B cell (primary cell): ENCODE measurements around the gene FBXO10. TPM values are rescaled to one million over a fixed set of nuclear protein-coding genes. Genes with fewer than 3 reads are reported as not detected.

ENCODE experiments used
- ATAC-seq: fragments of 200-7000 bp; cut with Tn5 transposase; one replicate; pipeline ENCODE4 v1.10.0; 2021; ENCODE audit warnings: low read depth, mild to moderate bottlenecking, moderate number of reproducible peaks, moderate library complexity
- CTCF ChIA-PET: fragments of 350-600 bp; sonication (Branson Sonifier 250); formaldehyde crosslinking; loops from one replicate; lab custom pipeline; 2021; ENCODE audit warnings: antibody characterized with exemption, inconsistent platforms; lab: Charles Lee
- POLR2A ChIA-PET: fragments of 350-600 bp; sonication (Branson Sonifier 250); formaldehyde crosslinking; loops from one replicate; lab custom pipeline; 2021; ENCODE audit warnings: antibody characterized with exemption; lab: Charles Lee
- DNase-seq: peaks from one replicate; pipeline ENCODE4 v3.0.0; 2013
- H2AFZ ChIP-seq: 2 replicates; pipeline ENCODE4 v1.6.1; 2012; ENCODE audit warnings: mild to moderate bottlenecking, low read depth, low read length; ENCODE audit not compliant: insufficient read depth, poor library complexity, severe bottlenecking
- H3K27ac ChIP-seq, 2 donors: 1 replicate in 1 of 2; 2 replicates in 1 of 2; pipeline ENCODE4 v1.5.1; 2012 to 2013; ENCODE audit warnings: low read length in 2 of 2, mild to moderate bottlenecking in 2 of 2, moderate library complexity in 1 of 2
- H3K27me3 ChIP-seq, 4 experiments: fragments of 200-600 bp in 1 of 4; sonication (generic) in 1 of 4; replicated peaks in 1 of 4; 1 replicate in 2 of 4; 2 replicates in 2 of 4; pipeline versions ENCODE4 v1.6.1 to v1.7.0; 2013 to 2016; ENCODE audit warnings: low read length in 3 of 4, mild to moderate bottlenecking in 2 of 4, mixed read lengths in 1 of 4, moderate library complexity in 1 of 4; ENCODE audit not compliant: insufficient read depth in 4 of 4, control insufficient read depth in 3 of 4; ENCODE audit errors: control extremely low read depth in 1 of 4
- H3K36me3 ChIP-seq, 2 experiments: replicated peaks in 1 of 2; 1 replicate in 1 of 2; 2 replicates in 1 of 2; pipeline versions ENCODE4 v1.6.1 to v1.7.1; 2013; ENCODE audit warnings: low read length in 1 of 2; ENCODE audit not compliant: insufficient read depth in 2 of 2, control insufficient read depth in 1 of 2; ENCODE audit errors: control extremely low read depth in 1 of 2, extremely low read depth in 1 of 2
- H3K4me1 ChIP-seq, 2 donors: fragments of 200-600 bp in 1 of 2; sonication (generic) in 1 of 2; 1 replicate in 1 of 2; 2 replicates in 1 of 2; pipeline versions ENCODE4 v1.5.1 to v1.6.1; 2013 to 2017; ENCODE audit warnings: low read length in 2 of 2; ENCODE audit not compliant: control insufficient read depth in 2 of 2, insufficient read depth in 2 of 2
- H3K4me2 ChIP-seq: replicated peaks from 2 replicates; pipeline ENCODE3; 2012; ENCODE audit warnings: mild to moderate bottlenecking, low read depth, low read length; ENCODE audit not compliant: poor library complexity, severe bottlenecking
- H3K4me3 ChIP-seq, 5 experiments: fragments of 200-600 bp in 1 of 5; sonication (generic) in 1 of 5; 1 replicate in 3 of 5; 2 replicates in 2 of 5; pipeline versions ENCODE4 v1.5.1 to v1.7.0; 2011 to 2016; ENCODE audit warnings: low read length in 4 of 5, mild to moderate bottlenecking in 4 of 5, low read depth in 2 of 5, control low read depth in 1 of 5, moderate library complexity in 1 of 5; ENCODE audit not compliant: insufficient read depth in 1 of 5; ENCODE audit errors: control extremely low read depth in 1 of 5, extremely low read depth in 1 of 5
- H3K79me2 ChIP-seq: fragments of 200-600 bp; sonication (generic); one replicate; pipeline ENCODE4 v1.6.0; 2016; ENCODE audit warnings: low read length; ENCODE audit not compliant: control insufficient read depth, insufficient read depth
- H3K9ac ChIP-seq: fragments of 200-600 bp; sonication (generic); 2 replicates; pipeline ENCODE4 v1.6.1; 2017; ENCODE audit warnings: mild to moderate bottlenecking, low read length, moderate library complexity
- H3K9me3 ChIP-seq, 3 donors: one replicate each; pipeline versions ENCODE4 v1.6.1 to v1.7.1; 2013; ENCODE audit warnings: low read length in 2 of 3; ENCODE audit not compliant: control insufficient read depth in 2 of 3, insufficient read depth in 1 of 3; ENCODE audit errors: control extremely low read depth in 1 of 3
- H4K20me1 ChIP-seq: 2 replicates; pipeline ENCODE4 v1.6.0; 2012; ENCODE audit warnings: mild to moderate bottlenecking, low read length; ENCODE audit not compliant: insufficient read depth, control insufficient read depth, poor library complexity, severe bottlenecking
- H3K27ac Mint-ChIP-seq: one replicate; pipeline ENCODE4 v1.8.0; 2021; ENCODE audit warnings: mixed read lengths
- H3K27me3 Mint-ChIP-seq: one replicate; pipeline ENCODE4 v1.8.0; 2021; ENCODE audit warnings: mixed read lengths
- H3K4me1 Mint-ChIP-seq: one replicate; pipeline ENCODE4 v1.8.0; 2021; ENCODE audit warnings: mixed read lengths
- H3K4me3 Mint-ChIP-seq: one replicate; pipeline ENCODE4 v1.8.0; 2021; ENCODE audit warnings: mixed read lengths
- H3K9me3 Mint-ChIP-seq: one replicate; pipeline ENCODE4 v1.8.0; 2022; ENCODE audit warnings: mixed read lengths; ENCODE audit not compliant: insufficient read depth
- EZH2 ChIP-seq: IDR thresholded peaks from 2 replicates; pipeline ENCODE4 v1.6.1; 2012; ENCODE audit warnings: borderline replicate concordance, low read depth, mild to moderate bottlenecking, moderate library complexity, low read length; ENCODE audit not compliant: insufficient read depth, poor library complexity, severe bottlenecking
- WGBS: methylation state at CpG from one replicate; pipeline ENCODE4 v1.1.5; 2013; ENCODE audit warnings: missing lambda C conversion rate; ENCODE audit not compliant: insufficient coverage; 5-methylcytosine and 5-hydroxymethylcytosine counted together
- intact Hi-C: fragments of 100-400 bp; cut with micrococcal nuclease; formaldehyde crosslinking; loops from one replicate; pipeline ENCODE4 v1.10.0; 2022
- polyA plus RNA-seq: library from polyadenylated mRNA; depleted of rRNA; stranded (reverse); fragments of >200 nt; gene quantifications from 2 replicates; pipeline ENCODE4 v1.2.3, GENCODE V29; 2012
- total RNA-seq, 2 donors: library from RNA; stranded (reverse); fragments of 120-200 nt in 1 of 2; gene quantifications; 1 replicate in 1 of 2; 2 replicates in 1 of 2; pipeline versions ENCODE4 v1.2.3 to v1.2.4, GENCODE V29; 2013 to 2022
- TF ChIP-seq, protein P1 (sequence below): fragments of 200-600 bp; IDR thresholded peaks from one replicate; pipeline ENCODE4 v1.8.0; 2022; ENCODE audit warnings: antibody characterized with exemption, mild to moderate bottlenecking

The FBXO10 gene
- total and polyA plus RNA-seq, 2 donors (not counting 1 experiment from before 2014, with no cell fraction given) = 18.6 to 67.3 TPM

DNA sequence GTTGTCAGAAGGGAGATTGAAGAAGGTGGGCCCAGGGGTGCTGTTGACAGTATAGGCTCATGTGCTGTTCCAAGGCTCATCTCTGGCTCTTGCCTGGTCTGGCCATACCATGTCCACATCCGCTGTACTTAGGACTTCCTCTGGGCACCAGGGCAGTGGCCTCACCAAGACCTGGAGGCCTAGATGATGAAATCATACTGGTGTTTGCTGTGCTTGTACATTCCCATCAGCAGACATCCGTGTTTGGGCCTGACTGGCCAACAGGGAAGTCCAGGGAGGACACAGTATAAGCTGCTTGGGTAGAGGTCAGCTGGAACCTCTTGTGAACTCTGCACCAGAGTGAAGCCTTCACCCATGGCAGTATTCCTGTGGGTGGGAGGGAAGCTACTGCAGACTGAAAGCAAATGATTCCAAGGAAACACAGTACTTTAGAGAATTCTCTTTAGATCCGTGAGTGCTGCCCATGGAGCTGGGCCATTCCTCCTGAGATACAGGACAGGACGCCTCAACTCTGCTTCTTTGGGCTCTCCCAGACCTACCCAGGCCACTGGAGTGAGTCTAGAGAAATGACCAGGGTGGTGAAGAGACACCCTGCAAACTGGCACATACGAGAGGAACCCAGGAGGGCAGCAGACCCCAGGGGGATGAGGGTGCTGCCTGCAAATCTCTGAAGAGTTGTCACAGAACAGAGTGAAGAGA is 67.9 kb downstream of the FBXO10 start:
- peaks cover 0 to 4% of the 10 kb centered on the region in 2 donors for H3K4me1 ChIP-seq
- H3K4me3 Mint-ChIP-seq = no peak overlapping the region
- no peaks in the 10 kb centered on the region for H3K27me3 Mint-ChIP-seq
- no peaks in the 10 kb centered on the region for H3K9me3 Mint-ChIP-seq
- peaks cover 13% of the 10 kb centered on the region for H3K4me1 Mint-ChIP-seq
- intact Hi-C loops = no loop called here
- H3K27me3 ChIP-seq = no peaks in the 10 kb centered on the region
- 100% methylated on average over 5 of the region's 5 CpGs for WGBS
- H3K4me3 ChIP-seq = no peak overlapping the region
- no peak overlapping the region for H2AFZ ChIP-seq
- no peak for TF ChIP-seq EZH2
- TF ChIP-seq, protein P1, sequence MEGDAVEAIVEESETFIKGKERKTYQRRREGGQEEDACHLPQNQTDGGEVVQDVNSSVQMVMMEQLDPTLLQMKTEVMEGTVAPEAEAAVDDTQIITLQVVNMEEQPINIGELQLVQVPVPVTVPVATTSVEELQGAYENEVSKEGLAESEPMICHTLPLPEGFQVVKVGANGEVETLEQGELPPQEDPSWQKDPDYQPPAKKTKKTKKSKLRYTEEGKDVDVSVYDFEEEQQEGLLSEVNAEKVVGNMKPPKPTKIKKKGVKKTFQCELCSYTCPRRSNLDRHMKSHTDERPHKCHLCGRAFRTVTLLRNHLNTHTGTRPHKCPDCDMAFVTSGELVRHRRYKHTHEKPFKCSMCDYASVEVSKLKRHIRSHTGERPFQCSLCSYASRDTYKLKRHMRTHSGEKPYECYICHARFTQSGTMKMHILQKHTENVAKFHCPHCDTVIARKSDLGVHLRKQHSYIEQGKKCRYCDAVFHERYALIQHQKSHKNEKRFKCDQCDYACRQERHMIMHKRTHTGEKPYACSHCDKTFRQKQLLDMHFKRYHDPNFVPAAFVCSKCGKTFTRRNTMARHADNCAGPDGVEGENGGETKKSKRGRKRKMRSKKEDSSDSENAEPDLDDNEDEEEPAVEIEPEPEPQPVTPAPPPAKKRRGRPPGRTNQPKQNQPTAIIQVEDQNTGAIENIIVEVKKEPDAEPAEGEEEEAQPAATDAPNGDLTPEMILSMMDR = no peak
- H3K27ac Mint-ChIP-seq = peak overlapping the region; percentile 32
- H3K9me3 ChIP-seq = no peaks in the 10 kb centered on the region
- H3K4me2 ChIP-seq = no peak overlapping the region
- no peaks in the 10 kb centered on the region for H3K79me2 ChIP-seq
- no peak for ATAC-seq
- ChIA-PET POLR2A (no interaction called here), CTCF (interaction anchor here (0.5 to 1.7 kb wide), 5 partner anchors 93 to 1010 kb away, joined by 3 to 4 read pairs (median 3); no protein-coding TSS in a partner anchor)
- peaks cover 0 to 30% of the 10 kb centered on the region in 2 experiments for H3K36me3 ChIP-seq
- no peaks in the 10 kb centered on the region for H4K20me1 ChIP-seq
- no peak overlapping the region for H3K27ac ChIP-seq
- no peak for DNase-seq
- no peak overlapping the region for H3K9ac ChIP-seq

DNA sequence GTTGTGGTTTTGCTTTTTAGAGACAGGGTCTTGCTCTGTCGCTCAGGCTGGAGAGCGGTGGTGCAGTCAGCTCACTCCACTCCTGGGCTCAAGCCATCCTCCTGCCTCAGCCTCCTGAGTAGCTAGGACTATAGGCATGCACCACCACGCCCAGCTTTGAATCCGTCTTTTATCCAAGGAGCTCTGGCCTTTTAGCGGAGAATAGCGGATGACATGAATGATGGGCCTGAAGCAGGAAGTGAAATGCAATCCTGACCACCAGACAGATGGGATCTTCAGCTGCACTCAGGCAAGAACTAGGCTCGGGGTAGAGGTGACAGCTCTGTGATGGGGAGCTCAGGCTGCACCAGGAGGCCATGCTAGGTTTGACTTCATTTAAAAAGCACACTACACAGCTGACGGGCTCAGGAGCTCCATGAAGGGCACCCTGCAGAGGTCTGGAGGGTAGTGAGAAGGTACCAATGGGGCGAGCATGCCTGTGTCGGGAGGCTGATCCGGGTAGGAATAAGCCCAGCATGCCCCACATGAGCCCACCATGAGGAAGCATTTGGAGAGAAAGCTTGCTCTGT is 68.5 kb downstream of the FBXO10 start:
- Histone ChIP-seq H4K20me1 (no peaks in the 10 kb centered on the region), H3K4me2 (no peak overlapping the region), H3K36me3 (peaks cover 0 to 36% of the 10 kb centered on the region in 2 experiments), H3K27ac (no peak overlapping the region), H3K4me1 (peaks cover 0 to 4% of the 10 kb centered on the region in 2 donors), H3K9ac (no peak overlapping the region), H3K79me2 (no peaks in the 10 kb centered on the region), H3K4me3 (no peak overlapping the region), H3K27me3 (no peaks in the 10 kb centered on the region), H3K9me3 (no peaks in the 10 kb centered on the region), H2AFZ (no peak overlapping the region)
- CTCF ChIA-PET = interaction anchor here (1.3 kb wide), 1 partner anchor 92 kb away, joined by 3 read pairs; no protein-coding TSS in a partner anchor
- ATAC-seq (no peak), DNase-seq (no peak)
- H3K4me3 Mint-ChIP-seq = no peak overlapping the region
- 98% methylated on average over 8 of the region's 11 CpGs for WGBS
- peaks cover 11% of the 10 kb centered on the region for H3K4me1 Mint-ChIP-seq
- intact Hi-C loops = no loop called here
- H3K27ac Mint-ChIP-seq = peak overlapping the region; percentile 32
- no peaks in the 10 kb centered on the region for H3K9me3 Mint-ChIP-seq
- H3K27me3 Mint-ChIP-seq = no peaks in the 10 kb centered on the region
- TF ChIP-seq, protein P1 = no peak
- TF ChIP-seq EZH2 = no peak
- POLR2A ChIA-PET = no interaction called here
